Measurements from ENCODE around the gene TFDP2.

Gene TFDP2

GRCh38 chr3:142072816-142073215 is 76.5 kb downstream of the TFDP2 start:
- H3K4me3 ChIP-seq (ENCODE audit: control insufficient read depth, low read depth, low read length) = no peak overlapping the region
- DNase-seq (ENCODE audit: low read depth) = no peak
- TF ChIP-seq CTCF (conservative IDR thresholded peaks at IDR 0.05; ENCODE audit: control insufficient read depth, insufficient read depth, low read depth, low read length) = no peak

- no peak for TF ChIP-seq CTCF (conservative IDR thresholded peaks at IDR 0.05; ENCODE audit: control insufficient read depth, insufficient read depth, low read depth, low read length)
Observed at GRCh38 chr3:142065932-142066331, 83.4 kb downstream of the TFDP2 start.

GRCh38 chr3:142065344-142065743 is 84.0 kb downstream of the TFDP2 start:
- TF ChIP-seq CTCF (conservative IDR thresholded peaks at IDR 0.05; ENCODE audit: control insufficient read depth, insufficient read depth, low read depth, low read length) = no peak

More at GRCh38 chr3:142065932-142066331, 83.4 kb downstream of the TFDP2 start:
- no peak overlapping the region for H3K4me3 ChIP-seq (ENCODE audit: control insufficient read depth, low read depth, low read length)
- DNase-seq (ENCODE audit: low read depth) = no peak

GRCh38 chr3:142064454-142064853 is 84.9 kb downstream of the TFDP2 start:
- DNase-seq (ENCODE audit: low read depth) = no peak
- no peak overlapping the region for H3K4me3 ChIP-seq (ENCODE audit: control insufficient read depth, low read depth, low read length)
- no peak for TF ChIP-seq CTCF (conservative IDR thresholded peaks at IDR 0.05; ENCODE audit: control insufficient read depth, insufficient read depth, low read depth, low read length)

More at GRCh38 chr3:142065344-142065743, 84.0 kb downstream of the TFDP2 start:
- H3K4me3 ChIP-seq (ENCODE audit: control insufficient read depth, low read depth, low read length) = no peak overlapping the region
- DNase-seq (ENCODE audit: low read depth) = no peak

GRCh38 chr3:142057331-142057725 is 92.0 kb downstream of the TFDP2 start:
- no peak for DNase-seq (ENCODE audit: low read depth)
- TF ChIP-seq CTCF (conservative IDR thresholded peaks at IDR 0.05; ENCODE audit: control insufficient read depth, insufficient read depth, low read depth, low read length) = no peak
- no peak overlapping the region for H3K4me3 ChIP-seq (ENCODE audit: control insufficient read depth, low read depth, low read length)

GRCh38 chr3:142056656-142057330 is 92.6 kb downstream of the TFDP2 start:
- TF ChIP-seq CTCF (conservative IDR thresholded peaks at IDR 0.05; ENCODE audit: control insufficient read depth, insufficient read depth, low read depth, low read length) = no peak
- no peak overlapping the region for H3K4me3 ChIP-seq (ENCODE audit: control insufficient read depth, low read depth, low read length)
- no peak for DNase-seq (ENCODE audit: low read depth)
